ENCODE results near the gene NANOS2.

DNA sequence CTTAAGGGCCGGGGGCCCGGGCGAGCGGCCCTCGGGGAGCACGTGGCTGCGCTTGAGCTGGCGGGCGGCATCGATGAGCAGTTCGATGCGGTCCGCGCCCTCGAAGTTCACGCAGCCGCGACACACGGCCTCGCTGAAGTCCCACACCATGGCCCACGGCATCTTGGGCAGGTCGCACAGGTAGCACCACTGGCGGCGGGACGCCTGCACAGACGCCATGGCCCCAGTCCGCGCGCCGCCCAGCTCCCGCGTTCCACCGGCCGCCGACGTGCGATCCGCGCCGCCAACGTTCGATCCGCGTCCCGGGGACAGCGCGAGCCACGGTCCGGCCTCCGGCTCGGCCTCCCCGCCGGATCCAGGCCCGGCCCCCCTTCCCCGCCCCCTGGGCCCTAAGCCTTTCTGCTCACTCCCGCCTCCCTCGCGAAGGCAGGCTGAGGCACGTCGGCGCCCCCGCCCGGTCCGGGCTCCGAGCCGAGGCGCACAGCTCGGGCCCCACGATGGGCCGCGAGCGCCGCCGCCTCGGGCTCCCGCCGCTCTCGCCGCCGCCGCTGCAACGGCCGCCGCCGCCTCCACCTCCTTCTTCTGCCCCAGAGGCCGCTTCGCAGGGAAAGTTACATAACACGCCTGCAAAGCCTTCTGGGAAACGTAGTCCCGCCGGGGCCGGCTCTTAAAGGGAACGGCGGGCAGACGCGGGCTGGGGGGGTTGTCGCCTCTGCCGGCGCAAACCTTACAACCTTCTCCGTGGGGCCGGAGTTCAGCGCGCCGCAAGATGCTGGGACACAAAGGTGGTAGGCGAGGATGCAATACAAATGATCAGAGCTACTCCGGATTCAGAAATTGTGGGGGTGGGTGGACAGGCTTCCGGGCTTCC is 28.8 kb downstream of the NANOS2 start, which contains the start of gene IRF2BP1:
- TF ChIP-seq, protein P1, sequence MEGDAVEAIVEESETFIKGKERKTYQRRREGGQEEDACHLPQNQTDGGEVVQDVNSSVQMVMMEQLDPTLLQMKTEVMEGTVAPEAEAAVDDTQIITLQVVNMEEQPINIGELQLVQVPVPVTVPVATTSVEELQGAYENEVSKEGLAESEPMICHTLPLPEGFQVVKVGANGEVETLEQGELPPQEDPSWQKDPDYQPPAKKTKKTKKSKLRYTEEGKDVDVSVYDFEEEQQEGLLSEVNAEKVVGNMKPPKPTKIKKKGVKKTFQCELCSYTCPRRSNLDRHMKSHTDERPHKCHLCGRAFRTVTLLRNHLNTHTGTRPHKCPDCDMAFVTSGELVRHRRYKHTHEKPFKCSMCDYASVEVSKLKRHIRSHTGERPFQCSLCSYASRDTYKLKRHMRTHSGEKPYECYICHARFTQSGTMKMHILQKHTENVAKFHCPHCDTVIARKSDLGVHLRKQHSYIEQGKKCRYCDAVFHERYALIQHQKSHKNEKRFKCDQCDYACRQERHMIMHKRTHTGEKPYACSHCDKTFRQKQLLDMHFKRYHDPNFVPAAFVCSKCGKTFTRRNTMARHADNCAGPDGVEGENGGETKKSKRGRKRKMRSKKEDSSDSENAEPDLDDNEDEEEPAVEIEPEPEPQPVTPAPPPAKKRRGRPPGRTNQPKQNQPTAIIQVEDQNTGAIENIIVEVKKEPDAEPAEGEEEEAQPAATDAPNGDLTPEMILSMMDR (IDR thresholded peaks at IDR 0.05): peak; percentile 3
- TF ChIP-seq EZH2phosphoT487 (IDR thresholded peaks at IDR 0.05) (no peak), EZH2 (IDR thresholded peaks at IDR 0.05) (no peak)
